Neural progenitor cell (in vitro differentiated cells): ENCODE results near the gene ADNP2. TPM values are rescaled to one million over a fixed set of nuclear protein-coding genes. Genes with fewer than 3 reads are reported as not detected.

ENCODE experiments used
- DNase-seq: peaks from one replicate; pipeline ENCODE4 v3.0.0-alpha.2; 2016; ENCODE audit warnings: low spot score
- H2AFZ ChIP-seq: fragments of 200-600 bp; sonication (generic); replicated peaks from 2 replicates; pipeline ENCODE4 v1.6.1; 2016; ENCODE audit warnings: antibody characterized with exemption
- H3F3A ChIP-seq: fragments of 200-600 bp; sonication (generic); 2 replicates; pipeline ENCODE4 v1.6.1; 2016; ENCODE audit warnings: antibody characterized with exemption, low read depth
- H3K27ac ChIP-seq: fragments of 200-600 bp; sonication (generic); 2 replicates; pipeline ENCODE4 v1.5.1; 2016; ENCODE audit warnings: mild to moderate bottlenecking
- H3K27me3 ChIP-seq: fragments of 200-600 bp; sonication (generic); 2 replicates; pipeline ENCODE4 v1.6.1; 2016; ENCODE audit warnings: mild to moderate bottlenecking, moderate library complexity
- H3K36me3 ChIP-seq: fragments of 200-600 bp; sonication (generic); 2 replicates; pipeline ENCODE4 v1.5.1; 2016
- H3K4me1 ChIP-seq: fragments of 200-600 bp; sonication (generic); 2 replicates; pipeline ENCODE4 v1.6.1; 2016; ENCODE audit warnings: mixed run types
- H3K4me2 ChIP-seq: fragments of 200-600 bp; sonication (generic); 2 replicates; pipeline ENCODE4 v1.6.1; 2016
- H3K4me3 ChIP-seq: fragments of 200-600 bp; sonication (generic); 2 replicates; pipeline ENCODE4 v1.5.1; 2016
- H3K79me2 ChIP-seq: fragments of 200-600 bp; sonication (generic); 2 replicates; pipeline ENCODE4 v1.6.1; 2016; ENCODE audit warnings: low read depth
- H3K9ac ChIP-seq: fragments of 200-600 bp; sonication (generic); 2 replicates; pipeline ENCODE4 v1.6.1; 2016
- H3K9me3 ChIP-seq: fragments of 200-600 bp; sonication (generic); 2 replicates; pipeline ENCODE4 v1.5.1; 2016; ENCODE audit warnings: low read depth
- H4K20me1 ChIP-seq: fragments of 200-600 bp; sonication (generic); 2 replicates; pipeline ENCODE4 v1.6.1; 2016; ENCODE audit warnings: low read depth
- H3K27ac Mint-ChIP-seq: 3 replicates; pipeline ENCODE4 v1.8.0; 2021; ENCODE audit warnings: mixed read lengths
- H3K27me3 Mint-ChIP-seq: 2 replicates; pipeline ENCODE4 v1.8.0; 2022; ENCODE audit warnings: low read depth, mild to moderate bottlenecking, inconsistent platforms, moderate library complexity, mixed read lengths; ENCODE audit not compliant: insufficient read depth
- H3K36me3 Mint-ChIP-seq: 3 replicates; pipeline ENCODE4 v1.8.0; 2021; ENCODE audit warnings: mixed read lengths
- H3K4me1 Mint-ChIP-seq: 3 replicates; pipeline ENCODE4 v1.8.0; 2021; ENCODE audit warnings: mixed read lengths
- H3K4me3 Mint-ChIP-seq: 3 replicates; pipeline ENCODE4 v1.8.0; 2021; ENCODE audit warnings: mild to moderate bottlenecking, moderate library complexity, mixed read lengths
- H3K9me3 Mint-ChIP-seq: 3 replicates; pipeline ENCODE4 v1.8.0; 2020; ENCODE audit warnings: mixed read lengths
- CTCF ChIP-seq: fragments of 200-600 bp; sonication (generic); IDR thresholded peaks from 2 replicates; pipeline ENCODE4 v1.5.1; 2017; ENCODE audit warnings: antibody characterized with exemption, mild to moderate bottlenecking
- EZH2 ChIP-seq: fragments of 200-600 bp; sonication (generic); IDR thresholded peaks from 2 replicates; pipeline ENCODE4 v1.6.1; 2017; ENCODE audit warnings: antibody characterized with exemption, mild to moderate bottlenecking, moderate library complexity
- EZH2phosphoT487 ChIP-seq: fragments of 200-600 bp; sonication (generic); IDR thresholded peaks from 2 replicates; pipeline ENCODE4 v1.6.1; 2017; ENCODE audit warnings: antibody characterized with exemption
- total RNA-seq: library from RNA; depleted of rRNA; stranded (reverse); fragments of >200 nt; gene quantifications from 2 replicates; pipeline ENCODE4 v1.2.3, GENCODE V29; 2015; ENCODE audit warnings: low replicate concordance

ADNP2 gene
- total RNA-seq, 1 donor from 2014 or later, result 72.4 TPM

GRCh38 chr18:80104364-80104779 is 4.7 kb upstream of the ADNP2 start:
- TF ChIP-seq EZH2phosphoT487, result no peak
- TF ChIP-seq EZH2, result no peak
- TF ChIP-seq CTCF, result no peak
- H3K4me3 Mint-ChIP-seq, result no peak overlapping the region
- Histone ChIP-seq H3K4me2 (peak overlapping the region; percentile 33), H4K20me1 (no peaks in the 10 kb centered on the region), H3K4me3 (no peak overlapping the region), H2AFZ (peak overlapping the region; percentile 79), H3K9me3 (no peaks in the 10 kb centered on the region), H3K4me1 (peaks cover 21% of the 10 kb centered on the region), H3K27me3 (no peaks in the 10 kb centered on the region), H3K9ac (no peak overlapping the region), H3F3A (peaks cover 45% of the 10 kb centered on the region), H3K36me3 (no peaks in the 10 kb centered on the region), H3K79me2 (no peaks in the 10 kb centered on the region), H3K27ac (peak overlapping the region; percentile 82)
- peaks cover 4% of the 10 kb centered on the region for H3K27me3 Mint-ChIP-seq
- no peaks in the 10 kb centered on the region for H3K36me3 Mint-ChIP-seq
- peak overlapping the region; percentile 39 for H3K27ac Mint-ChIP-seq
- peak; percentile 47 for DNase-seq
- H3K9me3 Mint-ChIP-seq, result no peaks in the 10 kb centered on the region
- peaks cover 13% of the 10 kb centered on the region for H3K4me1 Mint-ChIP-seq

DNA sequence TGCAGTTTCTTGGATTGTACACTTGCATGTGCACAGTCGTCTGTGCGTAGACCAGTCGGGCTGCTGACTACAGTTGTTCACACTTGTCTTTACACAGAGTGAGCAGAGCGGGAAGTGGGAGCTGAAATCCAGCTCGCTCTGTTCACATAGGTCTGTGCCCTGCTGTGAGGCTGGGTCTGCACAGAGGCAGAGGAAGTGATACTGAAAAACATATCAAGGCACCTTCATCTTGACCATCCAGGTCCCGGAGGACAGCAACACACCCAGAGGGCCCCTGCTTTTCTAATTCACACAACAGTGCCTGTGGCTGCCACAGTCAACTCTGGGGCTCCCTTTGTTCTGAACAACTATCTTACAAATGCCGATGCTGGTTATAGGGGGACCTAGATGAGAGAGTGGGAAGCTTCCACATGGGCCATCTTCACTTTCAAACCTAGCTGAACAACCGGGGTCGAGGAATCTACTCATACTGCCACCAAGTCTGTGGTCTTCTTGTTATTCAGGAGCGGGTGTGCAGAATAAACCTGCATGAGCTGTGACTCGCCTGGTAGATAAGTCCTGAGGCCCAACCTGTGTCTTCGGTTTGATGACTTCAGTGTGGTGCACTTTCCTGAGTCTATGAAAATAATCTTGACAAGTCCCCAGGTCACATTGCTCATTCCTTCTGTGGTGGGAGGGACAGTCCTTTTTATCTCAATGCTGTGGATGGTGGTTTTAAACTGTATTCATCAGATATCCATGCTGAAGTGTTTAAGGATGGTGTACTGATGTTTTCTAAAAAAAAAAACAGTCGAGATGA is 3.5 kb upstream of the ADNP2 start:
- Histone ChIP-seq H3K4me1 (peaks cover 25% of the 10 kb centered on the region), H3K4me2 (no peak overlapping the region), H4K20me1 (peaks cover 10% of the 10 kb centered on the region), H3F3A (peaks cover 45% of the 10 kb centered on the region), H3K9ac (no peak overlapping the region), H2AFZ (no peak overlapping the region), H3K4me3 (no peak overlapping the region), H3K36me3 (no peaks in the 10 kb centered on the region), H3K27me3 (no peaks in the 10 kb centered on the region), H3K79me2 (peaks cover 11% of the 10 kb centered on the region), H3K27ac (no peak overlapping the region), H3K9me3 (no peaks in the 10 kb centered on the region)
- no peak for DNase-seq
- Mint-ChIP-seq H3K27me3 (peaks cover 7% of the 10 kb centered on the region), H3K4me3 (no peak overlapping the region), H3K4me1 (peaks cover 21% of the 10 kb centered on the region), H3K9me3 (no peaks in the 10 kb centered on the region), H3K36me3 (peaks cover 4% of the 10 kb centered on the region), H3K27ac (no peak overlapping the region)
- TF ChIP-seq EZH2 (no peak), CTCF (no peak), EZH2phosphoT487 (no peak)

- H3K27ac ChIP-seq, result no peak overlapping the region
- H3K27me3 ChIP-seq, result no peaks in the 10 kb centered on the region
- Mint-ChIP-seq H3K27me3 (peaks cover 7% of the 10 kb centered on the region), H3K9me3 (no peaks in the 10 kb centered on the region), H3K4me1 (peaks cover 26% of the 10 kb centered on the region), H3K36me3 (peaks cover 5% of the 10 kb centered on the region), H3K4me3 (no peak overlapping the region), H3K27ac (no peak overlapping the region)
- peaks cover 21% of the 10 kb centered on the region for H3K79me2 ChIP-seq
- H3K4me1 ChIP-seq, result peaks cover 34% of the 10 kb centered on the region
- H3K36me3 ChIP-seq, result no peaks in the 10 kb centered on the region
- no peak overlapping the region for H3K4me2 ChIP-seq
- no peak overlapping the region for H3K4me3 ChIP-seq
- DNase-seq, result no peak
- TF ChIP-seq EZH2, result no peak
- no peak for TF ChIP-seq CTCF
- no peak for TF ChIP-seq EZH2phosphoT487
- peaks cover 20% of the 10 kb centered on the region for H4K20me1 ChIP-seq
- no peak overlapping the region for H3K9ac ChIP-seq
- H3K9me3 ChIP-seq, result no peaks in the 10 kb centered on the region
- H3F3A ChIP-seq, result peaks cover 45% of the 10 kb centered on the region
- no peak overlapping the region for H2AFZ ChIP-seq
Measured at GRCh38 chr18:80106482-80107051, 2.5 kb upstream of the ADNP2 start.
